PC-3 (cell line): ENCODE data around the gene DLST. TPM values are rescaled to one million over a fixed set of nuclear protein-coding genes. Genes with fewer than 3 reads are reported as not detected.
"Not testable (repeated sequence)": the region's sequence is repeated elsewhere in the genome, so short reads cannot be mapped to it uniquely, and the experiment has no call there.

Experiments
- ATAC-seq: fragments of 200-7000 bp; cut with Tn5 transposase; 2 replicates; pipeline ENCODE4 v1.9.1; 2020; ENCODE audit warnings: mild to moderate bottlenecking, moderate library complexity
- BruUV-seq: library from RNA; stranded (reverse); fragments of 400-500 nt; replicated peaks from 2 replicates; lab custom pipeline; 2021; lab: Mats Ljungman, UMichigan
- CTCF ChIA-PET: fragments of 300-600 bp; sonication (Branson Sonifier 250); formaldehyde crosslinking; loops from one replicate; lab custom pipeline; 2022; ENCODE audit warnings: antibody characterized with exemption; lab: Charles Lee
- POLR2A ChIA-PET: fragments of 300-600 bp; sonication (Branson Sonifier 250); formaldehyde crosslinking; loops from one replicate; lab custom pipeline; 2022; ENCODE audit warnings: antibody characterized with exemption; ENCODE audit not compliant: unreplicated experiment; lab: Charles Lee
- DNase-seq: peaks from one replicate; pipeline ENCODE4 v3.0.0-alpha.2; 2015
- H2AFZ ChIP-seq: fragments of 300-600 bp; sonication (generic); 2 replicates; pipeline ENCODE4 v1.6.0; 2016; ENCODE audit warnings: antibody characterized with exemption, low read length
- H3F3A ChIP-seq: fragments of 300-600 bp; sonication (generic); one replicate; pipeline ENCODE4 v1.6.0; 2017; ENCODE audit warnings: antibody characterized with exemption, low read length, control low read depth, mild to moderate bottlenecking; ENCODE audit not compliant: unreplicated experiment
- H3K27ac ChIP-seq: fragments of 300-600 bp; sonication (generic); 2 replicates; pipeline ENCODE4 v1.5.1; 2016; ENCODE audit warnings: mild to moderate bottlenecking, low read length
- H3K27me3 ChIP-seq: fragments of 300-600 bp; sonication (generic); 2 replicates; pipeline ENCODE4 v1.6.1; 2016; ENCODE audit warnings: low read length, mixed read lengths
- H3K36me3 ChIP-seq: fragments of 300-600 bp; sonication (generic); 2 replicates; pipeline ENCODE4 v1.6.1; 2016; ENCODE audit warnings: low read depth, mixed run types, low read length, mixed read lengths
- H3K4me1 ChIP-seq: fragments of 300-600 bp; sonication (generic); 2 replicates; pipeline ENCODE4 v1.5.1; 2016; ENCODE audit warnings: low read length; ENCODE audit not compliant: insufficient read depth
- H3K4me2 ChIP-seq: fragments of 300-600 bp; sonication (generic); 2 replicates; pipeline ENCODE4 v1.6.0; 2016; ENCODE audit warnings: low read length
- H3K4me3 ChIP-seq: fragments of 300-600 bp; sonication (generic); 2 replicates; pipeline ENCODE4 v1.5.1; 2016; ENCODE audit warnings: mild to moderate bottlenecking, low read length, mixed read lengths
- H3K79me2 ChIP-seq: fragments of 300-600 bp; sonication (generic); 2 replicates; pipeline ENCODE4 v1.6.1; 2017; ENCODE audit warnings: low read length, mixed read lengths
- H3K9ac ChIP-seq: fragments of 300-600 bp; sonication (generic); 2 replicates; pipeline ENCODE4 v1.6.0; 2016; ENCODE audit warnings: mild to moderate bottlenecking, low read length
- H3K9me2 ChIP-seq: fragments of 300-600 bp; sonication (generic); replicated peaks from 2 replicates; pipeline ENCODE4 v1.6.1; 2016; ENCODE audit warnings: mixed run types, low read length, mixed read lengths
- H3K9me3 ChIP-seq: fragments of 300-600 bp; sonication (generic); 2 replicates; pipeline ENCODE4 v1.6.1; 2016; ENCODE audit warnings: low read length, mixed read lengths
- H4K20me1 ChIP-seq: fragments of 300-600 bp; sonication (generic); 2 replicates; pipeline ENCODE4 v1.6.1; 2016; ENCODE audit warnings: low read length, mixed read lengths
- CTCF ChIP-seq: fragments of 300-600 bp; sonication (generic); conservative IDR thresholded peaks from 2 replicates; pipeline ENCODE4 v1.5.1; 2017; ENCODE audit warnings: antibody characterized with exemption, low read depth, mild to moderate bottlenecking, low read length
- EZH2 ChIP-seq: fragments of 300-600 bp; sonication (generic); IDR thresholded peaks from one replicate; pipeline ENCODE4 v1.6.1; 2017; ENCODE audit warnings: antibody characterized with exemption, mild to moderate bottlenecking, low read length; ENCODE audit not compliant: unreplicated experiment
- EZH2phosphoT487 ChIP-seq: fragments of 300-600 bp; sonication (generic); IDR thresholded peaks from 2 replicates; pipeline ENCODE4 v1.6.1; 2018; ENCODE audit warnings: mild to moderate bottlenecking, antibody characterized with exemption, low read length, borderline replicate concordance
- intact Hi-C: fragments of 100-400 bp; cut with micrococcal nuclease; formaldehyde crosslinking; loops from 2 replicates; pipeline ENCODE4 v1.9.0; 2023
- total RNA-seq: library from RNA; depleted of rRNA; stranded (reverse); fragments of >200 nt; gene quantifications from 2 replicates; pipeline ENCODE4 v1.2.3, GENCODE V29; 2014

DLST gene
- total RNA-seq, 1 experiment from 2014 or later, result 56.9 TPM

GRCh38 chr14:74932401-74932901, 50.7 kb downstream of the DLST start:
- H3K4me1 ChIP-seq, result peaks cover 3% of the 10 kb centered on the region; the same call in 1 of the 2 replicates
- no peaks in the 10 kb centered on the region for H3K9me2 ChIP-seq
- POLR2A ChIA-PET, result no interaction called here
- H3K79me2 ChIP-seq, result no peaks in the 10 kb centered on the region
- no peaks in the 10 kb centered on the region for H4K20me1 ChIP-seq
- peak; percentile 34 for DNase-seq
- ATAC-seq, result peak; percentile 56
- no peak overlapping the region for H3K27ac ChIP-seq
- H2AFZ ChIP-seq, result peak overlapping the region; percentile 44
- no TSS peak for BruUV-seq
- H3F3A ChIP-seq, result no peaks in the 10 kb centered on the region
- 0 out of 2 replicates have a peak overlapping the region, but pooled peaks have one; percentile 2 for H3K4me2 ChIP-seq
- no peaks in the 10 kb centered on the region for H3K27me3 ChIP-seq
- intact Hi-C loops, result no loop called here
- H3K4me3 ChIP-seq, result no peak overlapping the region
- TF ChIP-seq EZH2 (no peak), EZH2phosphoT487 (no peak)
- CTCF ChIA-PET, result no interaction called here
- H3K9ac ChIP-seq, result no peak overlapping the region
- H3K9me3 ChIP-seq, result no peaks in the 10 kb centered on the region
- H3K36me3 ChIP-seq, result no peaks in the 10 kb centered on the region

- ATAC-seq, result not testable (repeated sequence)
Observed at GRCh38 chr14:74932936-74933335, 51.2 kb downstream of the DLST start.

GRCh38 chr14:74934041-74934440, 52.3 kb downstream of the DLST start:
- Histone ChIP-seq H3K4me2 (no peak overlapping the region), H4K20me1 (no peaks in the 10 kb centered on the region), H3K27me3 (no peaks in the 10 kb centered on the region), H3K27ac (no peak overlapping the region), H2AFZ (peak overlapping the region; percentile 23; the same call in 1 of the 2 replicates), H3K9me2 (no peaks in the 10 kb centered on the region), H3K4me1 (peaks cover 3% of the 10 kb centered on the region; the same call in 1 of the 2 replicates), H3K9me3 (no peaks in the 10 kb centered on the region), H3K9ac (no peak overlapping the region), H3K36me3 (no peaks in the 10 kb centered on the region), H3F3A (no peaks in the 10 kb centered on the region), H3K4me3 (no peak overlapping the region), H3K79me2 (no peaks in the 10 kb centered on the region)
- intact Hi-C loops, result no loop called here
- BruUV-seq, result no TSS peak
- no peak for TF ChIP-seq EZH2
- TF ChIP-seq EZH2phosphoT487, result no peak
- TF ChIP-seq CTCF, result no peak
- ATAC-seq (no peak; the same call in none of the 2 replicates), DNase-seq (no peak)
- ChIA-PET CTCF (no interaction called here), POLR2A (no interaction called here)

More at GRCh38 chr14:74932936-74933335, 51.2 kb downstream of the DLST start:
- H3K4me3 ChIP-seq, intact Hi-C loops, H3K9ac ChIP-seq, H3K36me3 ChIP-seq, H3K79me2 ChIP-seq, DNase-seq, CTCF ChIA-PET, BruUV-seq, H3K9me2 ChIP-seq, H3K27me3 ChIP-seq, H3K27ac ChIP-seq, POLR2A ChIA-PET, H3F3A ChIP-seq, H3K4me1 ChIP-seq, H4K20me1 ChIP-seq, H3K9me3 ChIP-seq, H3K4me2 ChIP-seq: not testable (repeated sequence)
- H2AFZ ChIP-seq, result peak overlapping the region; percentile 44
